Measurements from ENCODE around the gene NUDT1.

The NUDT1 gene

DNA sequence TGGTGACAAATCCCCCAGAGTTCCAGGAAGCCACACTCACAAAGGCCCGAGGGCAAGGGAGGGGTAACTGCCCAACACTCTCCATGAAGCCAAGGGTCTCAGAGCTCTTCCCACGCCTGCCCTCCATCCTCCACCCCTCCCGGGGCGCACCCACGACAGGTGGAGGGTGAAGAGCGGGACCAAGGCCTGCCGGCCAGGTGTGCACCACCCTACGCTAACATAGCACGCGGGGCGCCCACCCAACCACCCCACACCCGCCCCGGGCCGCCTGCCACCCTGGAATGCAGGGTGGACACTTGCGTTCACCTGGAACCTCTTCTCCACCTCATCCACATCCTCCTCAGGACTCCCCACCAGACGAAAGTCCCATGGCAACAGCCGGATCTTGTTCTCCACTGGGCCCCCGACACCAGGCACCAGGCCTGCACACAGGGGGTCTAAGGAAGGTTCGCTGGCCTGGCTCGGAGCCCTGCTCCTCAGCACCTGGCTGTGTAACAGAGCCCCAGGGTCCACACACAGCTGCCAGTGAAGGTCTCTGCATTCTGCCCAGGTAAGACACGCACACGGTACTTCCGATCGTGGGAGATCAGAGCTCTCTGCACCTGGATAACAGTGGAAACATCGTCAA lies 42.0 kb upstream of the NUDT1 start:
- Histone ChIP-seq H3K4me1 (ENCODE audit: insufficient read depth, low read length, severe bottlenecking) (peaks cover 18% of the 10 kb centered on the region), H4K20me1 (ENCODE audit: insufficient read depth, low read length) (no peaks in the 10 kb centered on the region), H3K36me3 (ENCODE audit: insufficient read depth, low read length) (peaks cover 48% of the 10 kb centered on the region), H3K4me2 (ENCODE audit: low read length) (no peak overlapping the region), H3K27me3 (ENCODE audit: insufficient read depth, low read length) (no peaks in the 10 kb centered on the region), H3K27ac (ENCODE audit: low read depth, low read length, poor library complexity, severe bottlenecking) (no peak overlapping the region), H3K9me3 (ENCODE audit: low read length) (peaks cover 6% of the 10 kb centered on the region), H3K79me2 (ENCODE audit: insufficient read depth, low read length) (no peaks in the 10 kb centered on the region), H2AFZ (ENCODE audit: low read length) (no peak overlapping the region), H3K4me3 (ENCODE audit: low read depth, low read length, poor library complexity, severe bottlenecking) (no peak overlapping the region), H3K9me2 (ENCODE audit: low read depth, low read length) (no peaks in the 10 kb centered on the region), H3F3A (ENCODE audit: insufficient read depth, low read length) (no peaks in the 10 kb centered on the region), H3K9ac (ENCODE audit: low read length) (no peak overlapping the region)
- TF ChIP-seq EZH2 (IDR thresholded peaks at IDR 0.05; ENCODE audit: borderline replicate concordance, low read length): no peak
- TF ChIP-seq, protein P1, sequence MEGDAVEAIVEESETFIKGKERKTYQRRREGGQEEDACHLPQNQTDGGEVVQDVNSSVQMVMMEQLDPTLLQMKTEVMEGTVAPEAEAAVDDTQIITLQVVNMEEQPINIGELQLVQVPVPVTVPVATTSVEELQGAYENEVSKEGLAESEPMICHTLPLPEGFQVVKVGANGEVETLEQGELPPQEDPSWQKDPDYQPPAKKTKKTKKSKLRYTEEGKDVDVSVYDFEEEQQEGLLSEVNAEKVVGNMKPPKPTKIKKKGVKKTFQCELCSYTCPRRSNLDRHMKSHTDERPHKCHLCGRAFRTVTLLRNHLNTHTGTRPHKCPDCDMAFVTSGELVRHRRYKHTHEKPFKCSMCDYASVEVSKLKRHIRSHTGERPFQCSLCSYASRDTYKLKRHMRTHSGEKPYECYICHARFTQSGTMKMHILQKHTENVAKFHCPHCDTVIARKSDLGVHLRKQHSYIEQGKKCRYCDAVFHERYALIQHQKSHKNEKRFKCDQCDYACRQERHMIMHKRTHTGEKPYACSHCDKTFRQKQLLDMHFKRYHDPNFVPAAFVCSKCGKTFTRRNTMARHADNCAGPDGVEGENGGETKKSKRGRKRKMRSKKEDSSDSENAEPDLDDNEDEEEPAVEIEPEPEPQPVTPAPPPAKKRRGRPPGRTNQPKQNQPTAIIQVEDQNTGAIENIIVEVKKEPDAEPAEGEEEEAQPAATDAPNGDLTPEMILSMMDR (IDR thresholded peaks at IDR 0.05; ENCODE audit: low read length): no peak

DNA sequence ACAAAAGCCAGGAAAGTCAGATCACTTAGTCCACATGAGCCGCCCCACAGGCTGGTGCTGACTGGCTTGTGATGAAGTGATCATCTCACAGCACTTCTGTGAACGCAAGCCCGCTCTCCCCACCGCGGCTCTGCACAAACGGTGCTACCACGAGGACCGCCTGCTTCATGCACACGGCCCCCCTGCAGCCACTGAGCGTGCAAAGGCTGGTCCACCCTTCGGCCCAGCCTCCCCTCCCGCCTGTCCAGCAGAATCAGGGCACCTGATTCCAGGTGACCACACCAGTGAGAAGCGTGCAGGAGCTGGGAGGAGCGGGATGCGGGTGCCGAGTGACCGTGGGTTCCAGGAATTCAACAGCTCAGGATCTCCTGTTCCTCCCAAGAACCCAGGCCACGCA lies 41.4 kb upstream of the NUDT1 start:
- no peak overlapping the region for H3K4me3 ChIP-seq (ENCODE audit: low read depth, low read length, poor library complexity, severe bottlenecking)
- no peak overlapping the region for H3K4me2 ChIP-seq (ENCODE audit: low read length)
- H4K20me1 ChIP-seq (ENCODE audit: insufficient read depth, low read length): no peaks in the 10 kb centered on the region
- H3K79me2 ChIP-seq (ENCODE audit: insufficient read depth, low read length): no peaks in the 10 kb centered on the region
- peaks cover 43% of the 10 kb centered on the region for H3K36me3 ChIP-seq (ENCODE audit: insufficient read depth, low read length)
- no peak overlapping the region for H3K27ac ChIP-seq (ENCODE audit: low read depth, low read length, poor library complexity, severe bottlenecking)
- H3K9me3 ChIP-seq (ENCODE audit: low read length): peaks cover 1% of the 10 kb centered on the region
- H3K9ac ChIP-seq (ENCODE audit: low read length): no peak overlapping the region
- H3F3A ChIP-seq (ENCODE audit: insufficient read depth, low read length): no peaks in the 10 kb centered on the region
- peaks cover 18% of the 10 kb centered on the region for H3K4me1 ChIP-seq (ENCODE audit: insufficient read depth, low read length, severe bottlenecking)
- TF ChIP-seq EZH2 (IDR thresholded peaks at IDR 0.05; ENCODE audit: borderline replicate concordance, low read length): no peak
- TF ChIP-seq, protein P1 (IDR thresholded peaks at IDR 0.05; ENCODE audit: low read length): no peak
- no peaks in the 10 kb centered on the region for H3K27me3 ChIP-seq (ENCODE audit: insufficient read depth, low read length)
- H2AFZ ChIP-seq (ENCODE audit: low read length): no peak overlapping the region
- H3K9me2 ChIP-seq (ENCODE audit: low read depth, low read length): no peaks in the 10 kb centered on the region

- no peak overlapping the region for H3K4me2 ChIP-seq (ENCODE audit: low read length)
- no peak for TF ChIP-seq EZH2 (IDR thresholded peaks at IDR 0.05; ENCODE audit: borderline replicate concordance, low read length)
- TF ChIP-seq, protein P1 (IDR thresholded peaks at IDR 0.05; ENCODE audit: low read length): no peak
- no peaks in the 10 kb centered on the region for H4K20me1 ChIP-seq (ENCODE audit: insufficient read depth, low read length)
- H3K4me3 ChIP-seq (ENCODE audit: low read depth, low read length, poor library complexity, severe bottlenecking): no peak overlapping the region
- H3K27me3 ChIP-seq (ENCODE audit: insufficient read depth, low read length): no peaks in the 10 kb centered on the region
- peaks cover 18% of the 10 kb centered on the region for H3K4me1 ChIP-seq (ENCODE audit: insufficient read depth, low read length, severe bottlenecking)
- no peak overlapping the region for H3K27ac ChIP-seq (ENCODE audit: low read depth, low read length, poor library complexity, severe bottlenecking)
- no peaks in the 10 kb centered on the region; the same call in 1 of the 2 replicates for H3K9me3 ChIP-seq (ENCODE audit: low read length)
- H3K79me2 ChIP-seq (ENCODE audit: insufficient read depth, low read length): no peaks in the 10 kb centered on the region
- H3K9ac ChIP-seq (ENCODE audit: low read length): no peak overlapping the region
- peaks cover 38% of the 10 kb centered on the region for H3K36me3 ChIP-seq (ENCODE audit: insufficient read depth, low read length)
- H3F3A ChIP-seq (ENCODE audit: insufficient read depth, low read length): no peaks in the 10 kb centered on the region
- no peaks in the 10 kb centered on the region for H3K9me2 ChIP-seq (ENCODE audit: low read depth, low read length)
- H2AFZ ChIP-seq (ENCODE audit: low read length): no peak overlapping the region
These were observed 40.9 kb upstream of the NUDT1 start for GRCh38 chr7:2201128-2201527.
